Right lobe of liver (tissue), 4 donors: Measurements from ENCODE around the gene KCNK7.

Experiments
- CTCF ChIP-seq, 4 donors: fragments of 200-600 bp in 3 of 4; fragments of 450-650 bp in 1 of 4; IDR thresholded peaks; one replicate each; pipeline versions ENCODE4 v1.5.1 to v1.8.0; 2016 to 2022; ENCODE audit warnings: antibody characterized with exemption in 4 of 4, mild to moderate bottlenecking in 2 of 4
- POLR2A ChIP-seq: fragments of 450-650 bp; IDR thresholded peaks from one replicate; pipeline ENCODE4 v1.6.1; 2017; ENCODE audit warnings: antibody characterized with exemption, mild to moderate bottlenecking
- donor health status: DM: no; HTN: no; CAD: no.
- donor health status: DM: no; HTN: no; CAD: no.
- donor health status: DM: no; HTN: yes; CAD: no.

GRCh38 chr11:65557280-65558001 lies 38.2 kb downstream of the KCNK7 start:
- TF ChIP-seq CTCF (IDR thresholded peaks at IDR 0.05) (no peak), POLR2A (no peak)
